AG08395 (cell line): ENCODE measurements around the gene MAGI1.
"Not testable (repeated sequence)": the region's sequence is repeated elsewhere in the genome, so short reads cannot be mapped to it uniquely, and the experiment has no call there.

Experiments used
- DNase-seq: peaks from one replicate; pipeline ENCODE4 v3.0.0; 2012; ENCODE audit warnings: mixed read lengths, low spot score

MAGI1 gene

GRCh38 chr3:66038726-66039589 is at the start of gene MAGI1:
TSS of gene MAGI1 (minus strand) at chr3:66038918. CDS start at chr3:66038308, 610 bp downstream.
- DNase-seq, result peak; percentile 97

- DNase-seq, result no peak
Measured at GRCh38 chr3:66083784-66084213, 45.1 kb upstream of the MAGI1 start.

- DNase-seq, result no peak
Measured at GRCh38 chr3:66083096-66083678, 44.5 kb upstream of the MAGI1 start.

- DNase-seq, result no peak
Measured at GRCh38 chr3:66082679-66083078, 44.0 kb upstream of the MAGI1 start.

GRCh38 chr3:66080167-66080566 is 41.4 kb upstream of the MAGI1 start:
- DNase-seq, result no peak

- DNase-seq, result no peak
Measured at GRCh38 chr3:66077973-66078372, 39.3 kb upstream of the MAGI1 start.

GRCh38 chr3:66076861-66077470 is 38.2 kb upstream of the MAGI1 start:
- DNase-seq, result peak; percentile 82

- DNase-seq, result peak; percentile 70
Measured at GRCh38 chr3:66075281-66075680, 36.6 kb upstream of the MAGI1 start.

GRCh38 chr3:66073464-66074141 is 34.9 kb upstream of the MAGI1 start:
- no peak for DNase-seq

GRCh38 chr3:66068255-66068654 is 29.5 kb upstream of the MAGI1 start:
- no peak for DNase-seq

- DNase-seq, result no peak
Measured at GRCh38 chr3:66066963-66067617, 28.4 kb upstream of the MAGI1 start.

GRCh38 chr3:66055289-66055688 is 16.6 kb upstream of the MAGI1 start:
- no peak for DNase-seq

GRCh38 chr3:66053550-66054094 is 14.9 kb upstream of the MAGI1 start:
- DNase-seq, result no peak

GRCh38 chr3:66052721-66053549 is 14.2 kb upstream of the MAGI1 start:
- DNase-seq, result no peak

GRCh38 chr3:66050821-66051220 is 12.1 kb upstream of the MAGI1 start:
- no peak for DNase-seq

GRCh38 chr3:66048051-66048395 is 9.3 kb upstream of the MAGI1 start:
- DNase-seq, result peak; percentile 16

- DNase-seq, result peak; percentile 90
Measured at GRCh38 chr3:66047311-66048050, 8.8 kb upstream of the MAGI1 start.

- not testable (repeated sequence) for DNase-seq
Measured at GRCh38 chr3:66046321-66046720, 7.6 kb upstream of the MAGI1 start.

- DNase-seq, result no peak
Measured at GRCh38 chr3:66041828-66042227, 3.1 kb upstream of the MAGI1 start.

GRCh38 chr3:66041116-66041515 is 2.4 kb upstream of the MAGI1 start:
- peak; percentile 73 for DNase-seq
